ENCODE results near the gene RBBP6.
"Not testable (repeated sequence)": the region's sequence is repeated elsewhere in the genome, so short reads cannot be mapped to it uniquely, and the experiment has no call there.

The RBBP6 gene

DNA sequence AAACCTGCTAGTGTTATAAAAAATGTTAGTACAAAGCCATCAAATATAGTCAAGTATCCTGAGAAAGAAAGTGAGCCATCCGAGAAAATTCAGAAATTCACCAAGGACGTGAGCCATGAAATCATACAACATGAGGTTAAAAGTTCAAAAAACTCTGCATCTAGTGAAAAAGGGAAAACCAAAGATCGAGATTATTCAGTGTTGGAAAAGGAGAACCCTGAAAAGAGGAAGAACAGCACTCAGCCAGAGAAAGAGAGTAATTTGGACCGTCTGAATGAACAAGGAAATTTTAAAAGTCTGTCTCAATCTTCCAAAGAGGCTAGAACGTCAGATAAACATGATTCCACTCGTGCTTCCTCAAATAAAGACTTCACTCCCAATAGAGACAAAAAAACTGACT is 31.7 kb downstream of the RBBP6 start:
- DNase-seq: no peak

DNA sequence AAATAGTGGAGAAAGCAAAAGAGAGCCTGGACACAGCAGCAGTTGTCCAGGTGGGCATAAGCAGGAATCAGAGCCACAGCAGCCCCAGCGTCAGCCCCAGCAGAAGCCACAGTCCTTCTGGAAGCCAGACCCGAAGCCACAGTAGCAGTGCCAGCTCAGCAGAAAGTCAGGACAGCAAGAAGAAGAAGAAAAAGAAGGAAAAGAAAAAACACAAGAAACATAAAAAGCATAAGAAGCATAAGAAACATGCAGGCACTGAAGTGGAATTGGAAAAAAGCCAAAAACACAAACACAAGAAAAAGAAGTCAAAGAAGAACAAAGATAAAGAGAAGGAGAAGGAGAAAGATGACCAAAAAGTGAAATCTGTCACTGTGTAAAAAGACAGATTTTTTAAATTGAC is 32.7 kb downstream of the RBBP6 start:
- DNase-seq: no peak

DNA sequence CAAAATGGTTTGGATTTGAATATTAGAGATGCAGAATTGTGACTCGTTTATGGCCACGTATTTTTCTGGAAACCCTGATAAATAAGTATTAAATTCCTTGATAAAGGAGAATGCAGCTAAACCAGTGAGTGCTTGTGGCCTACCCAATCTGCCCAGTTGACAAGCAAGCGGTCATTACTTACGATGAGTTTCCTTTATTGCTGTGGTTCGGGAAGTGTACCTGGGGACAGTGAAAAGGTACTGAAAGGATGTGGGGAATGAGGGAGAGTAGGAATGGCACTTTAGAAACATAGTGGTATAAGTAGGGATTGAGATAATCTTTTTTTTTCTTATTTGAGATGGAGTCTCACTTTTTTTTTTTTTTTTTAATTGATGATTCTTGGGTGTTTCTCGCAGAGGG is 33.8 kb downstream of the RBBP6 start:
- DNase-seq: no peak

DNA sequence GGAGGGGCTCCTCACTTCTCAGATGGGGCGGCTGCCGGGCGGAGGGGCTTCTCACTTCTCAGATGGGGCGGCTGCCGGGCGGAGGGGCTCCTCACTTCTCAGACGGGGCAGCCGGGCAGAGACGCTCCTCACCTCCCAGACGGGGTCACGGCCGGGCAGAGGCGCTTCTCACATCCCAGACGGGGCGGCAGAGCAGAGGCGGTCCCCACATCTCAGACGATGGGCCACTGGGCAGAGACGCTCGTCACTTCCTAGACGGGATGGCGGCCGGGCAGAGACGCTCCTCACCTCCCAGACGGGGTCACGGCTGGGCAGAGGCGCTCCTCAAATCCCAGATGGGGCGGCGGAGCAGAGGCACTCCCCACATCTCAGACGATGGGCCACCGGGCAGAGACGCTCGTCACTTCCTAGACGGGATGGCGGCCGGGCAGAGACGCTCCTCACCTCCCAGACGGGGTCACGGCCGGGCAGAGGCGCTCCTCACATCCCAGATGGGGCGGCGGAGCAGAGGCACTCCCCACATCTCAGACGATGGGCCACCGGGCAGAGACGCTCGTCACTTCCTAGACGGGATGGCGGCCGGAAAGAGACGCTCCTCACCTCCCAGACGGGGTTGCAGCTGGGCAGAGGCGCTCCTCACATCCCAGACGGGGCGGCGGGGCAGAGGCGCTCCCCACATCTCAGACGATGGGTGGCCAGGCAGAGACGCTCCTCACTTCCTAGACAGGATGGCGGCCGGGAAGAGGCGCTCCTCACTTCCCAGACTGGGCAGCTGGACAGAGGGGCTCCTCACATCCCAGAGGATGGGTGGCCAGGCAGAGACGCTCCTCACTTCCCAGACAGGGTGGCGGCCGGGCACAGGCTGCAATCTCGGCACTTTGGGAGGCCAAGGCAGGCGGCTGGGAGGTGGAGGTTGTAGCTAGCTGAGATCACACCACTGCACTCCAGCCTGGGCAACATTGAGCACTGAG is 35.4 kb downstream of the RBBP6 start:
- not testable (repeated sequence) for DNase-seq

DNA sequence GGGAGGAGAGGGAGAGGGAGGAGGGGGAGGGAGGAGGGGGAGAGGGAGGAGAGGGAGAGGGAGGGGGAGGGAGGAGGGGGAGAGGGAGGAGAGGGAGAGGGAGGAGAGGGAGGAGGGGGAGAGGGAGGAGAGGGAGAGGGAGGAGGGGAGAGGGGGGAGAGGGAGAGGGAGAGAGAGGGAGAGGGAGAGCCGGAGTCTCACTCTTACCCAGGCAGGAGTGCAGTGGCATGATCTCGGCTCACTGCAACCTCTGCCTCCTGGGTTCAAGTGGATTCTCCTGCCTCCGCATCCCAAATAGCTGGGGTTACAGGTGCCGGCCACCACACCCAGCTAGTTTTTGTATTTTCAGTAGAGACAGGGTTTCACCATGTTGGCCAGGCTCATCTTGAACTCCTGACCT is 36.4 kb downstream of the RBBP6 start:
- not testable (repeated sequence) for DNase-seq

DNA sequence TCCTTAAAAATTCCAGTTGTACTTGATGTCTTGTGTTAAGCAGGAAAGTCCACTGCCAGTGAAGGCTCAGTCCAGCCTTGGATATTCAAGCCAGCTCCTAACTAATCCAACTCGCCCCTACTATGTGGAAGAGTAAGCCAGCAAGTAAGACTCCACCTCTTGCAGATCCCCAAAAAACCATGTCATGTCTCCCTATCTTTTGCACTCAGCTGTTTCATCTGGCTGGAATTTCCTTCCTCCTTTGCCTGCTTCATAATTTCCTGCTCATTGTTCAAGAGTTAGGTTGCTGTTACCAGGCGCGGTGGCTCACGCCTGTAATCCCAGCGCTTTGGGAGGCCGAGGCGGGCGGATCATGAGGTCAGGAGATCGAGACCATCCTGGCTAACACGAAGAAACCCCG is 37.8 kb downstream of the RBBP6 start:
- no peak for DNase-seq

DNA sequence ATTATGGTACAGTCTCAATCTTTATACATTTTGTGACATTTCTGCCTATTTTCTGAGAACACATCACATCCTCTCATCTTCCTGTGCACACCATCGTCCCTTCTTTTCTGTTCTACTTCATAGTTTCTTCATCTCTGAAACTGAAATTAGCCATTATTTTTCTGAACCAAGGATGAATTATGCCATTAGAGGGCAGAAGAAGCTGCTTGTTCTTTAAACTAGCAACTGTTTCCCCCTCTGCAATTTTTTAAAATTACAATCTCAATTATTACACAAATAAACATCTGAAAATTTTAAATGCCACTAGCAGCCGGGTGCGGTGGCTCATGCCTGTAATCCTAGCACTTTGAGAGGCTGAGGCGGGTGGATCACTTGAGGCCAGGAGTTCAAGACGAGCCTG is 41.3 kb downstream of the RBBP6 start:
- no peak for DNase-seq

DNA sequence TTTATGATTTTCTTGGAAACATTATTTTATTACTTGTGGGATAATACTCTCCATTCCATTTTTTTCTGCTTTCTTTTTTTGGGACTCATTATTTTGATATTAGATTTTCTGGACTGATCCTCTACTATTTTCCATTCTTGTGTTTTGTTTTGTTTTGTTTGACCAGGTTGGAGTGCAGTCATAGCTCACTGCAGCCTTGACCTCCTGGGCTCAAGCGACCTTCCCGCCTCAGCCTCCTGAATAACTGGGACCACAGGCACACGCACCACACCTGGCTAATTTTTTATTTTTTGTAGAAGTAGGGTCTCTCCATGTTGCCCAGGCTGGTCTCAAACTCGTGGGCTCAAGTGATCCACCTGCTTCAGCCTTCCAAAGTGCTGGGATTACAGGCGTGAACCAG is 44.1 kb downstream of the RBBP6 start:
- DNase-seq: no peak

DNA sequence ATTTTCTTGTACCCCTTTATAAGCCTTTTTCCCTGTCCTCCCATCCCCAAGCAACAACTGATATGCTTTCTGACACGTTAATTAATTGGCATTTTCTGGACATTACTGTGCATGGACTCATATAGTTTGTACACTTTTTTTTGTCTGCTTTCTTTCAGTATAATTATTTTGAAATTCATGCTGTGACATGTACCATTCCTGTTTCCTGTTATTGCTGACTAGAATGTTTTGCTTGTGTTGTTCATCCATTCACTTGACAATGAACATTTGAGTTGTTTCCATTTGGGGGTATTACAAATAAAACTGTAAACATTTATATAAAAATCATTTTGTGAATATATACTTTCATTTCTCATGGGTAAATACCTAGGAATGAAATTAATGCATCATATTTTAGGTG is 50.6 kb downstream of the RBBP6 start:
- DNase-seq: no peak

DNA sequence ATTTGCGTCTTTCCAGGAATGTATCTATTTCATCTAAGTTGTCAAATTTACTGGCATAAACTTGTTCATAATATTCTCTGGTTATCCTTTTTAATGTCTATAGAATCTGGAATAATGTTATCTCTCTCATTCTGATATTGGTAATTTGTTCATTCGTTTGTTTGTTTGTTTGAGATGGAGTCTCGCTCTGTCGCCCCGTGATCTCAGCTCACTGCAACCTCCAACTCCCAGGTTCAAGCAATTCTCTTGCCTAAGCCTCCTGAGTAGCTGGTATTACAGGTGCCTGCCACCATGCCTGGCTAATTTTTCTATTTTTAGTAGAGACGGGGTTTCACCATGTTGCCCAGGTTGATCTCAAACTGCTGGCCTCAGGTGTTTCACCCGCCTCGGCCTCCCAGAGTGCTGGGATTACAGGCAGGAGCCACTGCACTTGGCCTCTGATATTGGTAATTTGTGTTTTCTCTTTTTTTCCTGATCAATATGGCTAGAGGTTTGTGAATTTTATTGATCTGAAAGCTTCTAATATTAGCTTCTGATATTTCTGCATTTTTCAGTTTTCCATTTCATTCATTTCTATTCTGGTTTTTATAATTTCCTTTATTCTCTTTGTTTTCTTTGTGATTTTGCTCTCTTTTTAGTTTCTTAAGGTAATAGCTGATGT is 59.5 kb downstream of the RBBP6 start:
- DNase-seq: no peak

DNA sequence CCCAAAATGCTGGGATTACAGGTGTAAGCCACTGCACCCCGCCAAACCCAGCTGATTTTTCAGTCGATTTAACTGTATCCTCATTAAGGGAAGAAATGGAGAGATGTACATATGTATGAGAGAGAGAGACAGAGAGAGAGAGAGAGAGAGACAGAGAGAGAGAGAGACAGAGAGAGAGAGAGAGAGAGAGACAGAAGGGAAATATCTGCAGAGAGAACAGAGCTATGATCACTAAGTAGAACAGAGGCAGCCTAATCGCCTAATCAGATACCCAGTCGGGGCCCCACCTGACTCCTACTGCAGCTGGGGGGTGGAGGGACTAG is 70.0 kb downstream of the RBBP6 start:
- DNase-seq: no peak

DNA sequence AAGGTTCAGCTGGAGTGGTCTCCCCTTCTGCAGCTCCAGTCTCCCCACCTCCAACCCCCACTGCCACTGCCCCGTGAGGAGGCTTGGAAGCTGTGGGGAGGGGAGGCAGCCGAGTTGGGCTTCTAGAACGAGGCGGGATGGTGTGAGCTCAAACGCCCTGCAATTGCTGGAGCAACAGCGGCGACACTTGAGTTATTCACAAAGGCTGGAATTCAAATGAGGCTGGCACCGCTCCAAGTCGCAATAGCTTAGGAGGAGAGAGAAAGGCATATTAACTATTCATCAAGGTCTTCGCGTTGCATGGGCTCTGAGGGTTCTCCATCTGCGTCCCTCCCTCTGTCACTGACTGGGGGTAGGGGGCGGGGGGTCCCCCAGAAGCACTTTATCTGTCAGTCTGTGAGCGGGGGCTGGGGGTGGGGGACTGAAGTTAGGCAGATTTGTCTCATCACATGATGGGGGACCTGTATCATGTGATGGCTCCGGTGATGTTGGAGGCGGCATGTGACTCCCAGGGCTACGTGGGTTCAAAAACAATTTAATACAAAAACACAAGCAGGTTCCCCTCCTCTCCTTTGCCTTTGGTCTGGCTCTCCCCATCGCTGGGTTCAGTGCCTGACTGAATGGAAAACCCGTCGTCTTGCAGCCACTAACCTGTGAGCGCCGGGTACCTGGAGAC is 70.5 kb downstream of the RBBP6 start:
- peak; percentile 79 for DNase-seq

DNA sequence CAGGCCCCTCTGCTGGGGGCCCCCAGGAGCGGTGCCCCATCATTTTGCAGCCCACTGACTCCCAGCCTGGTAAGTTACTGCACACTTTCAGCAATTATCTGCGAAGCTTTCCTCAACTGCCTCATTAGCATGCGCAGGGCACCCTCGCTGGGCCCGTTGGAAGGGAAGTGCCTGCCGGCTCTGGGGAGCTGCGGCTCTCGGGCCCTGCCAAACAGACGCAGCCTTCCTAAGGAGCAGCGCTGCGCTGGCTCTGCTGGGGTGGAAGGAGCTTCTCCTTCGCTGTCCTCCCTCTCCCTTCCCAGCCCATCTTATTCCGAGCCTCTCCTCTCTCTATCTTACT is 71.0 kb downstream of the RBBP6 start:
- no peak for DNase-seq

DNA sequence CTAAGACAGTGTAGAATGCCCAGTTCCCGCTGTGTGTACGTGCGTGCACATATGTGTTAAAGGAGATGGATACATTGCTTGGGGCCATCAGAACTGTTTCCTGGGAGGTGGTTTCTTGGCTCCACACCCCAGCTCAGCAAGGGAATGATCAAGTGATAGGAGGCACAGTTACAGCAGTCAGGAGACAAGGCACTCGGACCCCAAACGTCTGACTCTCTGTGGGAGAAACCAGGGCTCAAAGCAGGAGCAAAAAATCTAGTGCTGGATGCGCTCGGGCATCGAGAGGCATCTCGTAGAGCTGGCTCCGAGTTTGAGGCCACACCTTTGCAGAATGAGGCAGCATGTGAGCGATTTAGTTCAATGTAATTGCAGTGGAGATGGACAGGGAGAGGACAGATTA is 71.9 kb downstream of the RBBP6 start:
- DNase-seq: no peak

DNA sequence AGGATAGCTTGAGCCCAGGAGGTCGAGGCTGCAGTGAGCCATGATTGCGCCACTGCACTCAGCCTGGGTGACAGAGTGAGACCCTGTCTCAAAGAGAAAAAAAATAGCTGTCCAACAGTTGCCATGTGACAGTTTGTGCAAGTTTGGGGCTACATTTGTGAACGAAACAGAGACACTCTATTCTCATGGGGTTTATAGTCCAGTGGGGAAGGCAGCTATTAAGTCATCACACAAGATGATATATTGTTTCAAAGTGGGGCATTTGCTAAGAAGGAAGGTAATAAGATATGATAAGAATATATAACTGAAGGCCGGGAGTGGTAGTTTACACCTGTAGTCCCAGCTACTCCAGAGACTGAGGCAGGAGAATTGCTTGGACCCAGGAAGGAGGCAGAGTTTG is 73.3 kb downstream of the RBBP6 start:
- no peak for DNase-seq

DNA sequence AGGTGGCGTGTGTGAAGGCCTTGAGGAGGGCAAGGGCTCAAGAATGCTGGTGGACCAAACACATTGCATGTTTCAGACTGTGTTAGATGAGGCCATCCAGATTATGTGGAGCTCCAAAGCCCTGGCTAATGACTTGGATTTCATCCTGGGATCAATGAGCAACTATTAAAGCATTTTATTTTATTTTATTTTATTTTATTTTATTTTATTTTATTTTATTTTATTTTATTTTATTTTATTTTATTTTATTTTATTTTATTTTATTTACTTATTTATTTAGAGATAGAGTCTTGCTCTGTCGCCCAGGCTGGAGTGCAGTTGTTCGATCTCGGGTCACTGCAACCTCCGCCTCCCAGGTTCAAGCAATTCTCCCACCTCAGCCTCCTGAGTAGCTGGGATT is 73.9 kb downstream of the RBBP6 start:
- DNase-seq: not testable (repeated sequence)

DNA sequence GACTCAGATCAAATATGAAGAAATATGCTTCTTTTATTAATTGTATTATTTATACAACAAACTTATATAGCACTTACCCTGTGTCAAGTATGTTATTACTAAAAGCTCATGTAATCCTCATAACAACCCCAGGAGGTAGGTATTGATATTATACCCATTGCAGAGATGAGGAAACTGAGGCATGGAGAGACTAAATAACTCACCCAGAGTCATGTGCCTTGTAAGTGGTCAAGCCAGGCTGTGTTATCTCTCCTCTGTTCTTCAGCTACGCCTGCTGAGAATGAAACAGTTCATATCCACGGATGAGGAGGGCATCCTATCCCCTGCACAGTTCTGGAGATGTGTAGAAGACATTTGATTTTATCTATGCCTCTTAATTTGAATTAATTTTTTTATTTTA is 78.1 kb downstream of the RBBP6 start:
- no peak for DNase-seq
